HepG2 (cell line): ENCODE measurements around the gene MRPS34. TPM values are rescaled to one million over a fixed set of nuclear protein-coding genes. Genes with fewer than 3 reads are reported as not detected.

Source experiments
- AHR ChIP-seq: IDR thresholded peaks from 2 replicates; pipeline ENCODE4 v1.6.1; 2018; ENCODE audit warnings: missing genetic modification reagents, missing compliant biosample characterization
- DNMT1 ChIP-seq: sonication (generic); formaldehyde crosslinking; IDR thresholded peaks from 2 replicates; pipeline ENCODE4 v1.5.1; 2020; ENCODE audit warnings: mild to moderate bottlenecking, missing genetic modification reagents
- FOXJ3 ChIP-seq: sonication (generic); formaldehyde crosslinking; IDR thresholded peaks from 2 replicates; pipeline ENCODE4 v1.4.0; 2020; ENCODE audit warnings: missing genetic modification reagents, mild to moderate bottlenecking, borderline replicate concordance
- HDAC1 ChIP-seq: sonication (generic); formaldehyde crosslinking; IDR thresholded peaks from 2 replicates; pipeline ENCODE4 v1.5.1; 2020; ENCODE audit warnings: mild to moderate bottlenecking, missing genetic modification reagents
- HNRNPLL ChIP-seq: fragments of 200-400 bp; formaldehyde crosslinking; IDR thresholded peaks from 2 replicates; pipeline ENCODE4 v1.6.1; 2017; ENCODE audit warnings: mild to moderate bottlenecking, low read depth, low read length; ENCODE audit not compliant: poor library complexity, severe bottlenecking
- KDM6A ChIP-seq: IDR thresholded peaks from 2 replicates; pipeline ENCODE4 v1.6.1; 2016; ENCODE audit warnings: low read depth
- KLF16 ChIP-seq, 2 experiments: sonication (generic) in 1 of 2; formaldehyde crosslinking in 1 of 2; IDR thresholded peaks; 2 replicates each; pipeline versions ENCODE4 v1.6.1 to v1.8.0; 2016 to 2023; ENCODE audit warnings: missing genetic modification reagents in 2 of 2, missing compliant biosample characterization in 1 of 2
- MTA1 ChIP-seq: sonication (generic); formaldehyde crosslinking; IDR thresholded peaks from 2 replicates; pipeline ENCODE4 v1.4.0; 2020; ENCODE audit warnings: missing genetic modification reagents, mild to moderate bottlenecking, borderline replicate concordance
- RFX1 ChIP-seq: fragments of 450-650 bp; IDR thresholded peaks from 2 replicates; pipeline ENCODE4 v1.6.1; 2017
- U2AF1 ChIP-seq: fragments of 200-400 bp; formaldehyde crosslinking; optimal IDR thresholded peaks from 2 replicates; pipeline ENCODE3; 2017; ENCODE audit warnings: mild to moderate bottlenecking, low read depth, low read length
- ZFY ChIP-seq: sonication (generic); formaldehyde crosslinking; IDR thresholded peaks from 2 replicates; pipeline ENCODE4 v1.4.0; 2020; ENCODE audit warnings: missing genetic modification reagents
- ZNF724P ChIP-seq: sonication (generic); formaldehyde crosslinking; IDR thresholded peaks from 2 replicates; pipeline ENCODE4 v1.8.0; 2022; ENCODE audit warnings: missing genetic modification reagents, borderline replicate concordance
- ZNF772 ChIP-seq: sonication (generic); formaldehyde crosslinking; IDR thresholded peaks from 2 replicates; pipeline ENCODE4 v1.5.0; 2020; ENCODE audit warnings: mild to moderate bottlenecking, missing genetic modification reagents
- ZNF788 ChIP-seq: sonication (generic); formaldehyde crosslinking; IDR thresholded peaks from 2 replicates; pipeline ENCODE4 v1.5.0; 2020; ENCODE audit warnings: mild to moderate bottlenecking, missing genetic modification reagents, borderline replicate concordance
- polyA plus RNA-seq, 8 experiments: library from polyadenylated mRNA; depleted of rRNA in 3 of 8; stranded (reverse) in 7 of 8; unstranded in 1 of 8; fragments of >200 nt; fragmentation: Illumina TruSeq in 4 of 8; extraction: Trizol in 4 of 8; gene quantifications; 2 replicates each; pipeline versions ENCODE4 v1.2.1 to v1.2.3, GENCODE V29; 2011 to 2016; ENCODE audit warnings: low read depth in 4 of 8, missing spikeins in 1 of 8, mixed read lengths in 1 of 8; ENCODE audit not compliant: insufficient read depth in 1 of 8
- total RNA-seq, 5 experiments: library from RNA; depleted of rRNA; stranded (reverse); fragments of >200 nt; fragmentation: Illumina TruSeq; extraction: Trizol; gene quantifications; 2 replicates each; pipeline ENCODE4 v1.2.3, GENCODE V29; 2016; ENCODE audit warnings: low read depth in 1 of 5
- TF ChIP-seq, protein P1 (sequence below): sonication (generic); formaldehyde crosslinking; IDR thresholded peaks from 2 replicates; pipeline ENCODE4 v1.4.0; 2020; ENCODE audit warnings: missing genetic modification reagents, borderline replicate concordance
- TF ChIP-seq, protein P2 (sequence below): IDR thresholded peaks from 2 replicates; pipeline ENCODE4 v1.6.1; 2016; ENCODE audit warnings: low read depth
- TF ChIP-seq, protein P3 (sequence below): sonication (generic); formaldehyde crosslinking; IDR thresholded peaks from 2 replicates; pipeline ENCODE4 v1.4.0; 2020; ENCODE audit warnings: low read depth, mild to moderate bottlenecking, missing genetic modification reagents
- TF ChIP-seq, protein P4 (sequence below): IDR thresholded peaks from 2 replicates; pipeline ENCODE4 v1.6.1; 2016
- TF ChIP-seq, protein P5 (sequence below): sonication (generic); formaldehyde crosslinking; IDR thresholded peaks from 2 replicates; pipeline ENCODE4 v1.9.0; 2022; ENCODE audit warnings: missing genetic modification reagents, mild to moderate bottlenecking, borderline replicate concordance

Gene MRPS34
- total and polyA plus RNA-seq, 2 of the 13 experiments (the other 11 are each of a cell fraction or from before 2014, with no cell fraction given), result 63.5 to 131 TPM

DNA sequence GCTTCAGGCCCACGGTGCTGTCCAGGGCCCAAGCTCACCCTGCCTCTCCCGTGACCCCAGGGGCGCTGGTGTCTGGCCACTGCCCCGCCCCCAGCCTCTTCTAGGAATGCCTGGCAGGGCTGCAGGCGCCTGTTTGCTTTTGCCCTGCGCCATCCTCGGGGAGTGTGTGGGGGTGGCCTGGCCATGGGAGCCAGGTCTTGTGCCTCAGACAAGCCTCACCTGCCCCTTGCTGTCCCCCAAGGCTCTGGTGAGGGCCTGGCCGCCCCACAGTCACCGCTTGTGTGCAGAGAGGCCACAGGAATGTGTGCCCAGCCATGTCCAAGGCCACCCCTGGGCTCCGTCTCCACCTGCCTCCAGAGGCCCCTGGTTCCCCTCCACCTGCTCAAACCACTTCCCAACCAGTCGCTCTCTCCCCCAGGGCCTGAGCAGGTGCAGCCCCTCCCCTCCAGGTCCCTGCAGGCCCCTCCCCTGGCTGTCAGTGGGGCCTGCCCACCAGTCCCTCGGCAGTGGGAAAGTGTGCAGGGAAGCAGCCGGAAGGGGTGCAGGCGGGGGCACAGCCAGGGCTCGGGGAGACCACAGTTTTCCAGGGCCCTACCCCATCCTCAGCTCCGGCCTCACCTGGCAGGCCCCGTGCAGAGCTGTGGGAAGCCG, 21.4 kb upstream of the MRPS34 start (continued):
- TF ChIP-seq, protein P1, sequence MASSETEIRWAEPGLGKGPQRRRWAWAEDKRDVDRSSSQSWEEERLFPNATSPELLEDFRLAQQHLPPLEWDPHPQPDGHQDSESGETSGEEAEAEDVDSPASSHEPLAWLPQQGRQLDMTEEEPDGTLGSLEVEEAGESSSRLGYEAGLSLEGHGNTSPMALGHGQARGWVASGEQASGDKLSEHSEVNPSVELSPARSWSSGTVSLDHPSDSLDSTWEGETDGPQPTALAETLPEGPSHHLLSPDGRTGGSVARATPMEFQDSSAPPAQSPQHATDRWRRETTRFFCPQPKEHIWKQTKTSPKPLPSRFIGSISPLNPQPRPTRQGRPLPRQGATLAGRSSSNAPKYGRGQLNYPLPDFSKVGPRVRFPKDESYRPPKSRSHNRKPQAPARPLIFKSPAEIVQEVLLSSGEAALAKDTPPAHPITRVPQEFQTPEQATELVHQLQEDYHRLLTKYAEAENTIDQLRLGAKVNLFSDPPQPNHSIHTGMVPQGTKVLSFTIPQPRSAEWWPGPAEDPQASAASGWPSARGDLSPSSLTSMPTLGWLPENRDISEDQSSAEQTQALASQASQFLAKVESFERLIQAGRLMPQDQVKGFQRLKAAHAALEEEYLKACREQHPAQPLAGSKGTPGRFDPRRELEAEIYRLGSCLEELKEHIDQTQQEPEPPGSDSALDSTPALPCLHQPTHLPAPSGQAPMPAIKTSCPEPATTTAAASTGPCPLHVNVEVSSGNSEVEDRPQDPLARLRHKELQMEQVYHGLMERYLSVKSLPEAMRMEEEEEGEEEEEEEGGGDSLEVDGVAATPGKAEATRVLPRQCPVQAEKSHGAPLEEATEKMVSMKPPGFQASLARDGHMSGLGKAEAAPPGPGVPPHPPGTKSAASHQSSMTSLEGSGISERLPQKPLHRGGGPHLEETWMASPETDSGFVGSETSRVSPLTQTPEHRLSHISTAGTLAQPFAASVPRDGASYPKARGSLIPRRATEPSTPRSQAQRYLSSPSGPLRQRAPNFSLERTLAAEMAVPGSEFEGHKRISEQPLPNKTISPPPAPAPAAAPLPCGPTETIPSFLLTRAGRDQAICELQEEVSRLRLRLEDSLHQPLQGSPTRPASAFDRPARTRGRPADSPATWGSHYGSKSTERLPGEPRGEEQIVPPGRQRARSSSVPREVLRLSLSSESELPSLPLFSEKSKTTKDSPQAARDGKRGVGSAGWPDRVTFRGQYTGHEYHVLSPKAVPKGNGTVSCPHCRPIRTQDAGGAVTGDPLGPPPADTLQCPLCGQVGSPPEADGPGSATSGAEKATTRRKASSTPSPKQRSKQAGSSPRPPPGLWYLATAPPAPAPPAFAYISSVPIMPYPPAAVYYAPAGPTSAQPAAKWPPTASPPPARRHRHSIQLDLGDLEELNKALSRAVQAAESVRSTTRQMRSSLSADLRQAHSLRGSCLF, result no peak
- TF ChIP-seq ZNF788 (CRISPR knock-in tag) (peak; percentile 40; the same call in 1 of the 2 replicates), DNMT1 (CRISPR knock-in tag) (peak; percentile 90), ZFY (CRISPR knock-in tag) (peak; percentile 53), RFX1 (no peak), U2AF1 (peak; percentile 27), HDAC1 (peak; percentile 64; the same call in 1 of the 2 replicates), ZNF772 (CRISPR knock-in tag) (0 out of 2 replicates have a peak, but pooled peaks have one; percentile 22), AHR (CRISPR knock-in tag) (no peak), ZNF724P (CRISPR knock-in tag) (peak; percentile 26; the same call in 1 of the 2 replicates), KLF16 (CRISPR knock-in tag; IDR thresholded peaks at IDR 0.05) (peak in 1 of 2 experiments; percentile 39; a peak in 1 of 4 replicates), MTA1 (CRISPR knock-in tag) (peak; percentile 42; the same call in 1 of the 2 replicates), FOXJ3 (CRISPR knock-in tag) (no peak), HNRNPLL (peak; percentile 36), KDM6A (CRISPR knock-in tag) (peak; percentile 88)
- TF ChIP-seq, protein P2, sequence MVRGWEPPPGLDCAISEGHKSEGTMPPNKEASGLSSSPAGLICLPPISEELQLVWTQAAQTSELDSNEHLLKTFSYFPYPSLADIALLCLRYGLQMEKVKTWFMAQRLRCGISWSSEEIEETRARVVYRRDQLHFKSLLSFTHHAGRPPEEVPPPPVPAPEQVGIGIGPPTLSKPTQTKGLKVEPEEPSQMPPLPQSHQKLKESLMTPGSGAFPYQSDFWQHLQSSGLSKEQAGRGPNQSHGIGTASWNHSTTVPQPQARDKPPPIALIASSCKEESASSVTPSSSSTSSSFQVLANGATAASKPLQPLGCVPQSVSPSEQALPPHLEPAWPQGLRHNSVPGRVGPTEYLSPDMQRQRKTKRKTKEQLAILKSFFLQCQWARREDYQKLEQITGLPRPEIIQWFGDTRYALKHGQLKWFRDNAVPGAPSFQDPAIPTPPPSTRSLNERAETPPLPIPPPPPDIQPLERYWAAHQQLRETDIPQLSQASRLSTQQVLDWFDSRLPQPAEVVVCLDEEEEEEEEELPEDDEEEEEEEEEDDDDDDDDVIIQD (CRISPR knock-in tag), result 0 out of 2 replicates have a peak, but pooled peaks have one; percentile 39
- TF ChIP-seq, protein P3, sequence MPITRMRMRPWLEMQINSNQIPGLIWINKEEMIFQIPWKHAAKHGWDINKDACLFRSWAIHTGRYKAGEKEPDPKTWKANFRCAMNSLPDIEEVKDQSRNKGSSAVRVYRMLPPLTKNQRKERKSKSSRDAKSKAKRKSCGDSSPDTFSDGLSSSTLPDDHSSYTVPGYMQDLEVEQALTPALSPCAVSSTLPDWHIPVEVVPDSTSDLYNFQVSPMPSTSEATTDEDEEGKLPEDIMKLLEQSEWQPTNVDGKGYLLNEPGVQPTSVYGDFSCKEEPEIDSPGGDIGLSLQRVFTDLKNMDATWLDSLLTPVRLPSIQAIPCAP (CRISPR knock-in tag), result no peak
- TF ChIP-seq, protein P4, sequence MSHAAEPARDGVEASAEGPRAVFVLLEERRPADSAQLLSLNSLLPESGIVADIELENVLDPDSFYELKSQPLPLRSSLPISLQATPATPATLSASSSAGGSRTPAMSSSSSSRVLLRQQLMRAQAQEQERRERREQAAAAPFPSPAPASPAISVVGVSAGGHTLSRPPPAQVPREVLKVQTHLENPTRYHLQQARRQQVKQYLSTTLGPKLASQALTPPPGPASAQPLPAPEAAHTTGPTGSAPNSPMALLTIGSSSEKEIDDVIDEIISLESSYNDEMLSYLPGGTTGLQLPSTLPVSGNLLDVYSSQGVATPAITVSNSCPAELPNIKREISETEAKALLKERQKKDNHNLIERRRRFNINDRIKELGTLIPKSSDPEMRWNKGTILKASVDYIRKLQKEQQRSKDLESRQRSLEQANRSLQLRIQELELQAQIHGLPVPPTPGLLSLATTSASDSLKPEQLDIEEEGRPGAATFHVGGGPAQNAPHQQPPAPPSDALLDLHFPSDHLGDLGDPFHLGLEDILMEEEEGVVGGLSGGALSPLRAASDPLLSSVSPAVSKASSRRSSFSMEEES, result peak; percentile 69
- TF ChIP-seq, protein P5, sequence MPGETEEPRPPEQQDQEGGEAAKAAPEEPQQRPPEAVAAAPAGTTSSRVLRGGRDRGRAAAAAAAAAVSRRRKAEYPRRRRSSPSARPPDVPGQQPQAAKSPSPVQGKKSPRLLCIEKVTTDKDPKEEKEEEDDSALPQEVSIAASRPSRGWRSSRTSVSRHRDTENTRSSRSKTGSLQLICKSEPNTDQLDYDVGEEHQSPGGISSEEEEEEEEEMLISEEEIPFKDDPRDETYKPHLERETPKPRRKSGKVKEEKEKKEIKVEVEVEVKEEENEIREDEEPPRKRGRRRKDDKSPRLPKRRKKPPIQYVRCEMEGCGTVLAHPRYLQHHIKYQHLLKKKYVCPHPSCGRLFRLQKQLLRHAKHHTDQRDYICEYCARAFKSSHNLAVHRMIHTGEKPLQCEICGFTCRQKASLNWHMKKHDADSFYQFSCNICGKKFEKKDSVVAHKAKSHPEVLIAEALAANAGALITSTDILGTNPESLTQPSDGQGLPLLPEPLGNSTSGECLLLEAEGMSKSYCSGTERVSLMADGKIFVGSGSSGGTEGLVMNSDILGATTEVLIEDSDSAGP (CRISPR knock-in tag), result peak; percentile 70; the same call in 1 of the 2 replicates
